Stomach smooth muscle (tissue), 2 donors: ENCODE data around the gene TEDC1.

Experiments used
- H3K27ac ChIP-seq: one replicate; pipeline ENCODE4 v1.7.0; 2013; ENCODE audit warnings: mild to moderate bottlenecking, low read length, inconsistent platforms
- H3K27me3 ChIP-seq, 2 donors: one replicate each; pipeline ENCODE4 v1.7.0; 2013; ENCODE audit warnings: low read length in 2 of 2; ENCODE audit not compliant: insufficient read depth in 2 of 2, control insufficient read depth in 1 of 2
- H3K36me3 ChIP-seq, 2 donors: one replicate each; pipeline ENCODE4 v1.7.0; 2013; ENCODE audit warnings: low read length in 2 of 2; ENCODE audit not compliant: control insufficient read depth in 2 of 2, insufficient read depth in 2 of 2
- H3K4me1 ChIP-seq: one replicate; pipeline ENCODE4 v1.7.0; 2013; ENCODE audit warnings: low read length; ENCODE audit not compliant: control insufficient read depth, insufficient read depth
- H3K4me3 ChIP-seq, 2 donors: one replicate each; pipeline ENCODE4 v1.7.0; 2013; ENCODE audit warnings: low read length in 2 of 2
- H3K9ac ChIP-seq, 2 donors: one replicate each; pipeline ENCODE4 v1.7.0; 2013; ENCODE audit warnings: low read length in 2 of 2, mild to moderate bottlenecking in 1 of 2
- H3K9me3 ChIP-seq, 2 donors: one replicate each; pipeline ENCODE4 v1.7.0; 2013; ENCODE audit warnings: low read length in 2 of 2; ENCODE audit not compliant: control insufficient read depth in 2 of 2
- donor health status: healthy.
- donor health status: Pancreatic carcinoma.

Gene TEDC1

DNA sequence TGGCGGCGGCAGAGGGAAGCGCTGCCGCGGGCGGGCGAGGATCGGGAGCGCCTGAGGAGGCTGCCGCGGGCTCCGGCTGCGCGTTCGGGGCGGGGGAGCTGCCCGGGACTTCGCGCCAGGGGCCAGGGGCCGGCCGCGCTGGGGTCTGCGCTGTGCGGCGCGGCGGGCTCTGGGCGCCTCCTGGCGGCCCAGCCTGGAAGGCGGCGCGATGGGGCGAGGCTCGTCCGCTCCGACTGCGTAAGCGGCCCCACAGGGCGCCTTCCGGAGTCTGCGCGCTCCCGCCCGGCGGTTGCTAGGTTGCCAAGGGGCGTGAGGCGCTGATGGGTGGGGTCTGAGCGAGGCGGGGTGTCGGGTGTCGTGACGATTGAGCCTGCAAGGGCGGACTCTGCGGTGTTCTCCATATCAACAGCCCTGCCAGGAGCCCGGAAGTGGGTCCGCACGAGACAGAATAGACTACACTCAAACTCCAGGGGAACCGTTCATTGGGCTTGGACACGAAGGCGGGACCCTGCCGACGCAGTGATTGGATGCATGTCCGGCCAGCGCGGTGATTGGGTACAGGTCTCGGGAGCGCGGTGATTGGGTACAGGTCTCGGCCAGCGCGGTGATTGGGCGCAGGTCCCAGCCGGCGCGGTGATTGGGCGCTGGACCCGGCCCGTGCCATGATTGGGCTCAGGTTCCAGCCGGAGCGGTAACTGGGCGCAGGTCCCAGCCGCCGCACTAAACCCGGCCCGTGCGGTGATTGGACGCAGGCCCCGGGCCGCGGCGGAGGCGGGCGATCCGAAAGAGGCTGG, at the start of gene TEDC1:
TEDC1 (plus strand) TSS at position 675 of the 794 bp plus-strand sequence. CDS start 130 bp downstream, outside the sequence.
- Histone ChIP-seq H3K4me1 (peaks cover 52% of the 10 kb centered on the region), H3K9ac (peak within 1 kb of the TSS; percentile 66 to 68), H3K9me3 (no peaks in the 10 kb centered on the region)

GRCh38 chr14:105442125-105442524, 48.9 kb upstream of the TEDC1 start:
- no peaks in the 10 kb centered on the region for H3K9me3 ChIP-seq
- H3K4me1 ChIP-seq = peaks cover 5% of the 10 kb centered on the region
- H3K4me3 ChIP-seq = no peak overlapping the region
- no peaks in the 10 kb centered on the region for H3K27me3 ChIP-seq
- no peak overlapping the region for H3K27ac ChIP-seq
- no peak overlapping the region for H3K9ac ChIP-seq
- peaks cover 0 to 6% of the 10 kb centered on the region in 2 donors for H3K36me3 ChIP-seq

More for the DNA sequence above, at the start of gene TEDC1:
- H3K36me3 ChIP-seq = no peaks in the 10 kb centered on the region
- peak within 1 kb of the TSS; percentile 64 to 78 for H3K4me3 ChIP-seq
- H3K27ac ChIP-seq = peak within 1 kb of the TSS; percentile 70
- peaks cover 2 to 19% of the 10 kb centered on the region in 2 donors for H3K27me3 ChIP-seq

DNA sequence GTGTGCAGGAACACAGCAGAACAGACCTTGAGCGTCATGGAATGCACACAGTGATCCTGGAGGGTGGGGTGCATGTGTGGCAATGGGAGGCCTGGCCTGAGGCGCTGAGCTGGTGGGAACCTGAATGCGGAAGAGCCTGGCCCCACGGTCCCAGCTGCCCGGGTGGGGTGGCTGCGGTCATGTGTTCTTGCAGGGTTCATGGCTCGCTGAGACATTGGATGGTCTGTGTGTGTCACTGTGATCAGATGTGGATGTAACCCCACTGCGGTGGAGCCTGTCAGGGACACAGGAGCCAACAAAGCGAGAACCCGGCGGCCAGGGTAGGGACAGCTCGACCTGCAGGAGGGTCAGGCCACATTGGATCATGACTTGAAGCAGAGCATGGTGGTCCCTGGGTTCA, 48.2 kb upstream of the TEDC1 start:
- Histone ChIP-seq H3K36me3 (peaks cover 0 to 6% of the 10 kb centered on the region in 2 donors), H3K9ac (no peak overlapping the region), H3K4me1 (no peaks in the 10 kb centered on the region), H3K4me3 (no peak overlapping the region), H3K27ac (no peak overlapping the region), H3K27me3 (no peaks in the 10 kb centered on the region), H3K9me3 (no peaks in the 10 kb centered on the region)

DNA sequence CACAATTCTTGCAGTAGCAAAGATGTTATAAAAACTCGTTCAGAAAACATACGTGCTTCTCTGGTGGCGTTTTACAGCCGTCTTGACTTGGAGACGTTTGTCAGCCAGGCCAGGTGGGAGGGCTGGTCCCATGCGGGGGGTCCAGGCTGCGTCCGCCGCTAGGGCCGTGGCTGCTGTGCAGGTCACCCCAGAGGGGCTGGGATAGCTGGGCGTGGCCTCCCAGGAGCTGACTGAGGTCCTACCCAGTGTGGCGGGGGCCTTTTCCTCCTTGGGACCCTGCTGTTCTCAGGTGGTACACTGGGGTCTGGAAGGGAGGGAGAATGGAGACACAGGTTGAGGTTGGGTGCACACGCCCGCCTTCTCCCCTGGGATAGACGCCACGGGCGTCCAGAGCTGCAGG, 46.2 kb upstream of the TEDC1 start:
- H3K9me3 ChIP-seq = no peaks in the 10 kb centered on the region
- no peak overlapping the region for H3K9ac ChIP-seq
- no peak overlapping the region for H3K27ac ChIP-seq
- H3K36me3 ChIP-seq = peaks cover 0 to 4% of the 10 kb centered on the region in 2 donors
- H3K4me3 ChIP-seq = no peak overlapping the region
- no peaks in the 10 kb centered on the region for H3K27me3 ChIP-seq
- peaks cover 11% of the 10 kb centered on the region for H3K4me1 ChIP-seq

- Histone ChIP-seq H3K36me3 (peaks cover 1 to 4% of the 10 kb centered on the region in 2 donors), H3K9ac (no peak overlapping the region)
Measured at GRCh38 chr14:105445290-105445689, 45.8 kb upstream of the TEDC1 start.

DNA sequence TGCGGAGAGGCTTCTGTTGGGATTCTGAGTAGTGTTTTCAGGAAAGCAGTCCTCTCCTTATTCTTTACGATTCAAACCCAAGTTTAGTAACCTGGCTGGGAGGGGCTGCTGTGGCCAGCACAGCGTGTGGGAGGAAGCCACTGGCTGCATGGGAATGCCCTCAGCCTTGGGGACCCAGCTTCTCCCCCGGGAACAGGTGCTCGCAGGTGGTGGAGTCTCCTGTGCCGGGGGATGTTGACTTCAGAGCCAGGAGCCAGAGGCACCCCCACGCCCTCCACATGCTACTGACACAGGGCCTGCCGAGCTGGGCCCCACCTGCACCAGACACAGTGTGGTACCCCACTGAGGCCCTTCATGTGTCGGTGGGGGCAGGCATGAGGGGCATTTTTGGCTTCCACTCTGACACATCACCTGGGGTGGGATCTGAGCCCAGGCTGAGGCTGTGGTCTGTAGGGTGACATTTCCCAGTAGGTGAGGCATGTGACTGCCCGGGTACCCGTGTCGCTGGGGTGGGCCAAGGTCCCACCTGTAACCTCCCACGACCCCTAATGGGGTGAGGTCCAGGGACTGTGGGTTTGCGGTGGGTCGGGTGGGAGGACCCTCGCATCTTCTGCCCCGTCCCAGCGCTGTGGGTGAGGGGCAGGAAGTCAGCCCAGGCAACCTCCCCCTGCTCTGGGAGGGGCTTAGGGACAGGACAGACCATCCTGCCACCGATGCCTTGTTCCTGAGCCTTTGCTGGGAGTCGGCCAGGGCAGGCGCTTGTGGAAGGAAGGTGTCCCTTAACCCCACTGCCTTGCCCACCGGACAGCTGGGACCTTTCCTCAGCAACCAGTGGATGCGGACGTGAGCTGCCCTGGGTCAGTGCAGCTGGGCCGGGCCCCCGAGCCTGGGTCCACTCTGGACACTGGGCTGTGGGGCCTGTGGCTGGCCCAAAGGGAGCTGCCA, 44.9 kb upstream of the TEDC1 start:
- no peak overlapping the region for H3K9ac ChIP-seq
- no peak overlapping the region for H3K27ac ChIP-seq
- H3K4me1 ChIP-seq = peaks cover 11% of the 10 kb centered on the region
- H3K9me3 ChIP-seq = no peaks in the 10 kb centered on the region
- no peaks in the 10 kb centered on the region for H3K27me3 ChIP-seq
- H3K36me3 ChIP-seq = peaks cover 5 to 11% of the 10 kb centered on the region in 2 donors
- H3K4me3 ChIP-seq = no peak overlapping the region

More at GRCh38 chr14:105445290-105445689, 45.8 kb upstream of the TEDC1 start:
- no peak overlapping the region for H3K27ac ChIP-seq
- no peak overlapping the region for H3K4me3 ChIP-seq
- no peaks in the 10 kb centered on the region for H3K9me3 ChIP-seq
- peaks cover 11% of the 10 kb centered on the region for H3K4me1 ChIP-seq
- no peaks in the 10 kb centered on the region for H3K27me3 ChIP-seq

- Histone ChIP-seq H3K27ac (no peak overlapping the region), H3K4me3 (no peak overlapping the region), H3K4me1 (peaks cover 11% of the 10 kb centered on the region), H3K9ac (no peak overlapping the region), H3K9me3 (no peaks in the 10 kb centered on the region), H3K27me3 (no peaks in the 10 kb centered on the region), H3K36me3 (peaks cover 5 to 16% of the 10 kb centered on the region in 2 donors)
Measured at GRCh38 chr14:105446971-105447370, 44.1 kb upstream of the TEDC1 start.

- no peaks in the 10 kb centered on the region for H3K27me3 ChIP-seq
- no peak overlapping the region for H3K9ac ChIP-seq
- H3K36me3 ChIP-seq = peaks cover 6 to 16% of the 10 kb centered on the region in 2 donors
- H3K4me1 ChIP-seq = peaks cover 11% of the 10 kb centered on the region
- H3K4me3 ChIP-seq = no peak overlapping the region
- no peaks in the 10 kb centered on the region for H3K9me3 ChIP-seq
- H3K27ac ChIP-seq = no peak overlapping the region
Measured at GRCh38 chr14:105447651-105448640, 43.1 kb upstream of the TEDC1 start.

DNA sequence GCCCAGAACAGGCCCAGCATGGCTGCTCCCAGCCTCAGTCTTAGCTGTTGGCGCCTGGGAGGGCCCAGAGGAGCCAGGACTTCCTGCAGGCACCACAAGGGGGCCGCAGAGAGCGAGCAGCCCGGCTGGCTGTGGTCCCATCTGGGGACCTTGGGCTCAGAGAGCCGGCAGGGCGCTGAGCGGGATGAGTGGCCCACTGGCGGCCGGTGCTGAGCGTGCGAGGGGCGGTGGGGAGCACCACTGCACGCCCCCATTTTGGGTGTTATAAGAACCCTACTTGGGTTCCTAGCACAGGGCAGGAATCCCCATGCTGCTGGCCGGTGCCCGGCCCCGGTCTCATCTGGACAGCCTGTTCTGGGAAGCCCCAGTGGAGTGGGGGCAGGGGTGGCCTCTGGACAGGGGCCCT, 42.3 kb upstream of the TEDC1 start:
- H3K36me3 ChIP-seq = peaks cover 9 to 19% of the 10 kb centered on the region in 2 donors
- H3K4me3 ChIP-seq = peak overlapping the region in 1 of 2 donors; percentile 15
- no peak overlapping the region for H3K27ac ChIP-seq

More for the DNA sequence above, 42.3 kb upstream of the TEDC1 start:
- Histone ChIP-seq H3K4me1 (peaks cover 11% of the 10 kb centered on the region), H3K27me3 (no peaks in the 10 kb centered on the region), H3K9me3 (no peaks in the 10 kb centered on the region), H3K9ac (no peak overlapping the region)
